Measurements from ENCODE around the gene RCE1.

The RCE1 gene

DNA sequence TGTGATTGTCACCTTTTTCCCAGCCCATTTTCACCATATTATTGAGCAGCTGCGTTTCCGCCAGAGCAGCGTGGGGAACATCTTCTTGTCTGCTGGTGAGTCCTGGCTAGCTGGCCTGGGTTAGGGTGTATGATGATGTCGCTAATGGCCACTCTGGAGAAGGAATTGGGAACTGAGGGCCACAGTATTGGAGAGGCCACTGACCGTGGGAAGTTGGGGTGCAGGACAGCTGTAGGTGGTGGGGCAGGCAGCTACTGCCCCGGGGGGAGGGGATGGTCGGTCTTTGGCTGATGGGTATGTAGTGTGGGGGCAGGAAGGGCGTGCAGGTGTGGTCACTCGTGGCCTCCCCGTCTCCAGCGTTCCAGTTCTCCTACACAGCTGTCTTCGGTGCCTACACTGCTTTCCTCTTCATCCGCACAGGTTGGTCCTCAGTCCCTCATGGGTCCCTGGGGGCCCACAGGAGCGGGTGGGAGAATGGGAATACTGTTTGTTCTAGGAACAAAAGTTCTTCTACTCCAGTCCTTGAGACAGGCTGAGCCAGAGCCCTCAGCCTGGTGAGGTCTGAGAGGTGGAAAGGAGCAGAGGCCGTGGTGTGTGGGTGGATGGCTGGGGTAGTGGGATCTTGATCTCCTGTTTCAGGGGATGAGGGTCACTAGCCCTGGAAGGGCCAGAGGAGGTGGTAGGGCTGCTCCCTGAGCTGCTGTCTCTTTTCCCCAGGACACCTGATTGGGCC lies 2.1 kb downstream of the RCE1 start:
- DNase-seq, result no peak

GRCh38 chr11:66845876-66846212 lies 2.6 kb downstream of the RCE1 start:
- no peak for DNase-seq

DNA sequence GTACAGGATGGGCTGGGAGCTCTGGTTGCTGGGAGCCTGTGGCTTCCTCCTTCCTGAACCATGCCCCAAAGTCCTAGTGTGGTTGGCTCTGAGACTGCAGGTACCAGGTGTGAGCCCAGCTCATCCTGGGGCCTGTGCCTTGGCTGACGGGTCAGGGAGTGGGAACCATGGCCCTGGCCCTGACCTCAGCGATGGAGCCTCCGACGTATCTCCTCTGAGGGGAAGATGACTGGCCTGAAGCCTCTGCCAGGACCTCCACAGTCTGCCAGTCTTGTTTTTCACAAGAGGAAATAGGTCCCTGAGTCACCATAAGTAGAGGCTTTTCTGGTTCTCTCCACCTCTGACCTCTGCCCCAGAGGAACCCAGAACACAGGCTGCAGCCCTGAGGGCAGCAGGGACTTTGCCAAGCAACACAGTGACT lies 3.4 kb downstream of the RCE1 start:
- DNase-seq, result no peak

DNA sequence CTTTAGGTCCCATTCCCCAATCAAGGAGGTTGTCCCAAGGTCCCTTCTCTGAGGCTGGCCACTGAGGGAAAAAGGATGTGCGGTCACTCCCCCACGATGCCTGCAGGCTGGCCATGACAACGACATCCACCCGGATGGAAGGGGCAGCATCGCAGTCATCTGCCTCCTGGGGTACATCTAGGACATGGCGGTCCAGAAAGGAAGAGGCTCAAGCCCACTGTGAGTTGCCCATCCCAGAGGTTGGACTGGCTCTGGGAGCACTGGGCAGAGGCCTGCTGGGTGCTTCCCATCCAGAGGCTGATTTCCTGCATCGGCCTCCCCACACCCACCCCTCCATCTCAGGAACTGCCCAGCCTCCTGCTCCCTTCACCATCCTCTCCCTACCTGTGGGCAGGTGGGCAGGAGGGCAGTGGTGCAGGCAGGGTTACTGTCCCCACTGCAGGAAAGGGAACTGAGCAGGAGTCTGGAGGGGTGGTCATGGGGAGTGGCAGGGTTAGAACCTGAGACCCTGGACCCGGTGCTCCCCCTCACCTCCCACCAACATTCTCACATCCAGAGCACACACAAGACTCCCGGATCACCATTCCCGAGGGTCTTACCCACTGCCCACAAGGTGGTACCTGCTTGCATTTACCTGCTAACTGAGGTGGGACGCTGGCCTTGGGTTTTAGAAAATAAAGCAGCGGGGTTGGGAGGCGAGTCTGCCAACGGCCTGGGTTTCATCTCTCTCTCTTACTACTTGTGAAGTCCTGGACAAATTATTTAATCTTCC lies 4.4 kb downstream of the RCE1 start:
- DNase-seq, result no peak

DNA sequence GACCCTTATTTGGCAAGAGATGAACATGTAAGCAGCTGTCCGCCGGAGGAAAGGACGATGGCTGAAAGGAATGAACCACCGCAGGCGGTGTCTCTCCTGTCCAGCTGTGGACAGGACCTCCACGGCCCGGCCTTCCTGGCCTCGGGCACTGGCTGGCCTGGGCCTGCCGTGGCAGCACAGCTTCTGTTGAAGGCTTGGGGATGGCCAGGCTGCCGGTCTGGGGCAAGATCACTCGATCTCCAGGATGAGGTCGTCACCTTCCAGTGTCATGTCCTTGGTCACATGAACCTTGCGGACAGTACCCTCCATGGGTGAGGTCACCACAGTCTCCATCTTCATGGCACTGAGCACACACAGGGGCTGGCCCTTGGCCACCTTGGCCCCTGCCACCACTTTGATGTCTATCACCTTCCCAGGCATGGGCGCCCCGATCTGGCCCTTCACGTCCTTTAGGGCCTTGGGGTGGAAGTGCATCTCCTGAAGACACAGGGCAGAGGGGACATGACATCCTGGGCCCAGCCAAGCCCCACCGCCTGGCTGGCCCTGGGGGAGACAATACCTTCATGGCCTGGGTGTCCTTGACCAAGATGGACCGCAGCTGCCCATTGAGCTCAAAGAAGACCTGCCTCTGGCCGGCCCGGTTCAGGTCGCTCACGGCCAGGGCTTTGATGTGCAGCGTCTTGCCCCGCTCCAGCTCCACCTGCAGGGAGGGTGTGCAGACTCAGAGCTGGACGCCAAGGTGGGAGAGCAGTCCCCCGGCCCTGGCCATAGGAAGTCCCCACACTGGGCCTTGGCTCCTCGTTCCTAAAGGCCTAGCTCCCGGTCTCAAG lies 5.6 kb downstream of the RCE1 start:
- DNase-seq, result no peak

- DNase-seq, result no peak
Measured at GRCh38 chr11:66849501-66850234, 6.4 kb downstream of the RCE1 start.

- no peak for DNase-seq
Measured at GRCh38 chr11:66850235-66850587, 7.0 kb downstream of the RCE1 start.

DNA sequence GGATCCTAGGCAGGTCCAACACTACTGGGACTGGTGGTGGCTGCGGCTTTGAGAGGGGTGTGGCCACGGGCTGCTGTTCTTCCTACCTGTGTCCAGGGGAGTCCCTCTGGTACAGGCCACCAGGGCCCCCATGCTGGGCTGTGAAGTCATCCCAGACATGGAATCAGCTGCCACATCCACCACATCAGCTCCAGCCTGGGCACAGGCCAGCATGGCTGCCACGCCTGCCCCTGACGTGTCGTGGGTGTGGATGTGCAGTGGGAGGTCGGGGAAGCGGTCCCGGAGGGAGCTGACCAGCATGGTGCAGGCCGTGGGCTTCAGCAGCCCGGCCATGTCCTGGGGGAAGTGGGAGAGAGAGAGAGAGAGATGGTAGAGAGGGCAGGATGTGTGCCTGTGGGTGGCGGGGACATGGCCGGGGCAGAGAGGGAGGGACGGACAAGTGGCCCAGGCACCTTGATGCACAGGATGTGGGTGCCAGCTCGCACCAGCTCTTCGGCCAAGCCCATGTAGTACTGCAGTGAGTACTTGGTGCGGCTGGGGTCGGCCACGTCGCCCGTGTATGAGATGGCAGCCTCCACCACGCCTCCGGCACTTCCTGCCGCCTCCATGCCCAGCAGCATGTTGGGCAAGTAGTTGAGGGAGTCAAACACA lies 7.5 kb downstream of the RCE1 start:
- DNase-seq, result no peak

- no peak for DNase-seq
Measured at GRCh38 chr11:66851239-66851596, 8.0 kb downstream of the RCE1 start.

GRCh38 chr11:66851698-66852465 lies 8.6 kb downstream of the RCE1 start:
- peak in 1 of 2 donors; percentile 22 for DNase-seq

DNA sequence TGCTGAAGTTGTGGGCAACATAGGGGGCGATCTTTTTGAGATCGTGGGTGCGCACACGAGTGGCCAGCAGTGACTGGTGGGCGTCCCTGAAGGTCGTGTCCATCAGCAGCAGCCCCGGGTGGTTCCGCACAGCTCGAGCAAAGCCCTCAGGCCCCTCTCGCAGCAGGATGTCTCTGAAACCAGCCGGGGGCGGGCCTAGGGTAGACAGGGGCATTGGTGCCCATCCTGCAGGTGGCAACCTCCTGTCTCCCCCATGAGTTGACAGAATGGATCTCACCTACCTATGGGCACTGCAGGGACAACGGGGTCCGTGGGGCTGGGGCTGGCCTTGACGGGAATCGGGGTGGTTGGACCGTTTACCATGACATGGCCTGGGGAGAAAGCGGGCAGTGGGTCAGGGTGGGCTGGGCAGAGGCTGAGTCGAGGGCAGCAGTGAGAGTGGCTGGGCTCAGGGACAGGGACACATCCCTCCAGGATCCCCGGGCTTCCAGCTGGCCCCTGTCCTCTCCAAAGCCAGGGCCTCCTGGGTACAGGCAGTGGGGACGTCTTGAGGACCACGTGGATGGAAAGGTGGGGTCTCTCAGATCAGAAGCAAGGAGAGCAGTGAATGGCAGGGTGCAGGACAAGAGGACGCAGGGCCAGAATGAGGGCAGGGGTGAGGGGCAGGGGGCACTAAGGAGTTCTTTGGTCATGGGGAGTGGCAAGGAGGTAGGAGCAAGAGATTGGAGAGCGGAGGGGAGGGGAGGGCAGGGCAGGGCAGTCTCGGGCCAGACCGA lies 9.4 kb downstream of the RCE1 start:
- no peak for DNase-seq

- no peak for DNase-seq
Measured at GRCh38 chr11:66853242-66854229, 10.3 kb downstream of the RCE1 start.

DNA sequence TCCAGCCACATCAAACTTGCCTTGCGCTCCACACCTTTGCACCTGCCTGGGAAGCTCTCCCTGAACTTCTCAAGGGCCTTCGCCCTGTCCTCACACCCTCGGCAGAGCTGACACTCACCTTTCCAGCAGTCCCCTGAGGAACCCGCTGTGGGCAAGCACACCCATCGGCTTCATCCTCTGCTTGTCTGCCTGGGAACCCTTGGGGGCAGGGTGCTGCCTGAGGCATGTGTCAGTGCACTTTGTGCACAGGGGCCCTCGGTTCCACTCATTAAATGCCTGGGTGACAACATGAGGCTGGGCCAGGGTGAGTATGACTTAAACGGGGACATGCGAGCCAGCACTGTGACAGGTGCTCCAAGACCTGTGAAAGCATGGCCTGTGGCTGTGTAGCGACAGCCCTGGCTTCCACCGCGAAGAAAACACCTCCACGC lies 11.0 kb downstream of the RCE1 start:
- no peak for DNase-seq

DNA sequence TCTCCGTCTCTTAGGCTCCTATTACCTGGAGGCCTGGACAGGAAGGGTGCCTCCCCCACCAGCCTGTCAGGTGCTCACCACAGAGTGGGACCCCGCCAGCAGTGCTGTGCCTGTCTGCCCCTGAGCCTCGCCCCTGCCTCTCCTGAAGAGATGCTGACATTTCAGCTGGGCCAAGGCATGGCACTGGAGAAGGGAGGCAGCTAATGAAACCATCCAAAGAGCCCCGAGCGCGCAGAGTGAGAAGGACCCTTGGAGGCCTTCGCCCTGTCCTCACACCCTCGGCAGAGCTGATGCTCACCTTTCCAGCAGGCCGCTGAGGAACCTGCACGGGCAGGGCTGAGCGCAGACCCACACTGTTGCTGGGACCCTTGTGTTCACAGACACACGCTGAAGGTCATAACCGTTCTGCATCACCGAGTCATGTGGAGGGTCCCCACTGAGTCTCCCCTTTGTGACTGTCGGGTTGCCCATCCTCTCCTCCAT lies 11.5 kb downstream of the RCE1 start:
- no peak for DNase-seq

- DNase-seq, result peak; percentile 76 to 84
Measured at GRCh38 chr11:66855574-66856495, 12.6 kb downstream of the RCE1 start.

GRCh38 chr11:66856496-66857233 lies 13.4 kb downstream of the RCE1 start, which contains the start of gene LRFN4:
Gene LRFN4, plus strand, starts transcription at chr11:66857064. Its CDS starts 681 bp downstream, at chr11:66857745.
- DNase-seq, result no peak

GRCh38 chr11:66857234-66857926 lies 14.1 kb downstream of the RCE1 start:
- no peak for DNase-seq

Data from CD4-positive, alpha-beta T cell treated with Interferon alpha-2 for 1 hour (primary cell).